Osteoblast (primary cell): ENCODE data around the gene TSEN15. TPM values are rescaled to one million over a fixed set of nuclear protein-coding genes. Genes with fewer than 3 reads are reported as not detected.
"Not testable (repeated sequence)": the region's sequence is repeated elsewhere in the genome, so short reads cannot be mapped to it uniquely, and the experiment has no call there.

ENCODE experiments used
- DNase-seq: peaks from one replicate; pipeline ENCODE4 v3.0.0; 2011; ENCODE audit warnings: low spot score, mixed read lengths; ENCODE audit not compliant: insufficient read length; ENCODE audit errors: missing footprints
- H2AFZ ChIP-seq: 2 replicates; pipeline ENCODE4 v1.6.0; 2011; ENCODE audit warnings: mild to moderate bottlenecking, low read length
- H3K27ac ChIP-seq: 2 replicates; pipeline ENCODE4 v1.5.1; 2011; ENCODE audit warnings: mild to moderate bottlenecking, low read depth, low read length, moderate library complexity
- H3K27me3 ChIP-seq: 2 replicates; pipeline ENCODE4 v1.6.0; 2012; ENCODE audit warnings: mild to moderate bottlenecking, control low read depth, inconsistent platforms, low read length, moderate library complexity; ENCODE audit not compliant: insufficient read depth
- H3K36me3 ChIP-seq: 2 replicates; pipeline ENCODE4 v1.5.1; 2011; ENCODE audit warnings: mild to moderate bottlenecking, low read length, control low read depth, moderate library complexity; ENCODE audit not compliant: insufficient read depth
- H3K4me1 ChIP-seq: 2 replicates; pipeline ENCODE4 v1.5.1; 2011; ENCODE audit warnings: mild to moderate bottlenecking, low read length, control low read depth, moderate library complexity; ENCODE audit not compliant: insufficient read depth
- H3K4me2 ChIP-seq: 2 replicates; pipeline ENCODE4 v1.6.0; 2011; ENCODE audit warnings: mild to moderate bottlenecking, low read length; ENCODE audit not compliant: insufficient read depth
- H3K4me3 ChIP-seq: fragments of 200-600 bp; sonication (generic); 3 replicates; pipeline ENCODE4 v1.5.1; 2012; ENCODE audit warnings: mild to moderate bottlenecking, low read length, inconsistent platforms; ENCODE audit not compliant: insufficient read depth
- H3K79me2 ChIP-seq: 2 replicates; pipeline ENCODE4 v1.6.0; 2012; ENCODE audit warnings: mild to moderate bottlenecking, low read length, control low read depth, inconsistent platforms; ENCODE audit not compliant: insufficient read depth
- H3K9me3 ChIP-seq: 2 replicates; pipeline ENCODE4 v1.5.1; 2011; ENCODE audit warnings: low read depth, low read length, control low read depth
- H4K20me1 ChIP-seq: 2 replicates; pipeline ENCODE4 v1.6.0; 2012; ENCODE audit warnings: mild to moderate bottlenecking, low read length, control low read depth; ENCODE audit not compliant: insufficient read depth
- CTCF ChIP-seq: IDR thresholded peaks from 2 replicates; pipeline ENCODE4 v1.5.1; 2011; ENCODE audit warnings: mild to moderate bottlenecking, low read depth, low read length, moderate library complexity; ENCODE audit errors: extremely low read depth
- total RNA-seq: library from RNA; depleted of rRNA; stranded (reverse); fragments of >200 nt; gene quantifications from 2 replicates; pipeline ENCODE4 v1.2.3, GENCODE V29; 2012

The TSEN15 gene
- total RNA-seq, 1 donor: 51.8 TPM

DNA sequence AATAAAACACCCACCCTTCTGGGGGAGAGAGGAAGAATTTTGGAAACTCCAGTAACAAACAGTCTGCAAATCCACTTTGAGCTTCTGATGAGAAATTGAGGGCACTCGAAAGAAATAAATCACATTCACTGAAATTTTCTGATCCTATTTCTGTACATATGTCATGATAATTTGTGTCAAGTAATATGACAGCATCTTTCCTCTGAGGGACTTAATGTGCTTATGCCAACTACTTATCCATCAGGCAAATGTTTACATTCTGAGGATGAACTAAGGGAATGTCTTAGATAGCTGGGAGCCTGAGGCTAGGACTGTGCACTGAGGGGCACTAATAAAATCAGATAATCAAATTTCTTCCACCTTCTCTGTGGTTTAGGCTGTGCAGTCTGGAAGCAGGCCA, 44.5 kb downstream of the TSEN15 start:
- no peak overlapping the region for H2AFZ ChIP-seq
- no peaks in the 10 kb centered on the region for H3K36me3 ChIP-seq
- H3K27ac ChIP-seq: no peak overlapping the region
- H4K20me1 ChIP-seq: no peaks in the 10 kb centered on the region
- no peak for DNase-seq
- TF ChIP-seq CTCF: no peak
- H3K4me1 ChIP-seq: no peaks in the 10 kb centered on the region
- H3K4me2 ChIP-seq: no peak overlapping the region
- no peak overlapping the region for H3K4me3 ChIP-seq
- H3K27me3 ChIP-seq: no peaks in the 10 kb centered on the region
- H3K79me2 ChIP-seq: no peaks in the 10 kb centered on the region
- H3K9me3 ChIP-seq: no peaks in the 10 kb centered on the region

- not testable (repeated sequence) for DNase-seq, H3K27me3 ChIP-seq, H3K27ac ChIP-seq, H3K4me3 ChIP-seq, H4K20me1 ChIP-seq, H3K4me2 ChIP-seq, H3K79me2 ChIP-seq, H3K9me3 ChIP-seq, H3K4me1 ChIP-seq, H2AFZ ChIP-seq, H3K36me3 ChIP-seq
These were observed 45.0 kb downstream of the TSEN15 start for GRCh38 chr1:184096580-184096979.

DNA sequence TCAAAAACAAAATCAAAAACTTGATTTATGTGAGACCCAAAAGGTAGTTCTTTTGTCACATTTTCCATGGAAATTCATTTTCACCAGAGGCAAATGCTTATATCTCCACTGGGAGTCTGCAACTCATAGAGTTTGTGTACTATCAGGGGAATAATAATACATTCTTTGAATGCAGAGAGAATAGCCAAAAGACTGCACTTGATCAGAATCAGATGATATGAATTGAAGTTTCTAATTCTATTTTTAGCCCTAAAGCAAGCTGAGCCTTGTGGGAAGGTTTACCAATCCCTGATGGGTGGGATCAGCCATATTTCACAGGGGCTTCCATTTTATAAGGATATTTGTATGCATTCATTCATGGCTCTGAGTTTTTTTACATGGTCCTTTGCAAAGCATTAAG, 49.6 kb downstream of the TSEN15 start:
- Histone ChIP-seq H3K4me2 (no peak overlapping the region), H3K27ac (no peak overlapping the region), H3K9me3 (peaks cover under 1% of the 10 kb centered on the region), H3K4me1 (no peaks in the 10 kb centered on the region), H3K79me2 (no peaks in the 10 kb centered on the region), H2AFZ (no peak overlapping the region), H3K36me3 (no peaks in the 10 kb centered on the region), H3K27me3 (no peaks in the 10 kb centered on the region), H3K4me3 (no peak overlapping the region), H4K20me1 (no peaks in the 10 kb centered on the region)
- DNase-seq: no peak
- TF ChIP-seq CTCF: no peak

- Histone ChIP-seq H3K36me3 (no peaks in the 10 kb centered on the region), H3K4me3 (no peak overlapping the region), H2AFZ (no peak overlapping the region), H4K20me1 (no peaks in the 10 kb centered on the region), H3K27ac (no peak overlapping the region), H3K27me3 (no peaks in the 10 kb centered on the region), H3K4me2 (no peak overlapping the region), H3K4me1 (no peaks in the 10 kb centered on the region), H3K79me2 (no peaks in the 10 kb centered on the region), H3K9me3 (peaks cover 4% of the 10 kb centered on the region)
- no peak for TF ChIP-seq CTCF
- peak; percentile 58 for DNase-seq
These were observed 50.0 kb downstream of the TSEN15 start for GRCh38 chr1:184101571-184101970.
